Large intestine (tissue), 3 donors: ENCODE measurements around the gene SPECC1L. TPM values are rescaled to one million over a fixed set of nuclear protein-coding genes. Genes with fewer than 3 reads are reported as not detected.
A peak's percentile ranks its signal among the peaks of the same experiment; 100 is the strongest.

Experiments
- DNase-seq, 2 donors: peaks; one replicate each; pipeline versions ENCODE4 v3.0.0 to v3.0.0-alpha.2; 2013
- H3K27ac ChIP-seq: one replicate; pipeline ENCODE4 v1.5.1; 2013; ENCODE audit warnings: low read length
- H3K27me3 ChIP-seq: 2 replicates; pipeline ENCODE4 v1.6.1; 2013; ENCODE audit warnings: low read length; ENCODE audit not compliant: control insufficient read depth, insufficient read depth
- H3K36me3 ChIP-seq: 2 replicates; pipeline ENCODE4 v1.6.1; 2013; ENCODE audit warnings: low read length; ENCODE audit not compliant: control insufficient read depth, insufficient read depth
- H3K4me1 ChIP-seq: one replicate; pipeline ENCODE4 v1.6.1; 2013; ENCODE audit warnings: low read length; ENCODE audit not compliant: control insufficient read depth, insufficient read depth
- H3K4me3 ChIP-seq: one replicate; pipeline ENCODE4 v1.5.1; 2013; ENCODE audit warnings: low read length
- H3K9me3 ChIP-seq: one replicate; pipeline ENCODE4 v1.6.1; 2013; ENCODE audit warnings: mild to moderate bottlenecking, low read depth, low read length, moderate library complexity; ENCODE audit not compliant: control insufficient read depth
- whole genome bisulfite sequencing: methylation state at CpG from one replicate; pipeline ENCODE4 v1.1.5; 2013; ENCODE audit warnings: low lambda C conversion rate; ENCODE audit not compliant: insufficient coverage; 5-methylcytosine and 5-hydroxymethylcytosine counted together
- polyA plus RNA-seq: library from polyadenylated mRNA; unstranded; fragments of 120-200 nt; gene quantifications from one replicate; pipeline ENCODE4 v1.2.1, GENCODE V29; 2013

SPECC1L gene
- polyA plus RNA-seq, 1 donor: 28.9 TPM

GRCh38 chr22:24426851-24427499 lies 156.3 kb downstream of the SPECC1L start:
- no peak overlapping the region for H3K27ac ChIP-seq
- H3K27me3 ChIP-seq: peaks cover 23% of the 10 kb centered on the region
- H3K36me3 ChIP-seq: no peaks in the 10 kb centered on the region
- H3K4me3 ChIP-seq: no peak overlapping the region
- H3K9me3 ChIP-seq: peaks cover 7% of the 10 kb centered on the region
- DNase-seq: no peak
- H3K4me1 ChIP-seq: peaks cover 18% of the 10 kb centered on the region
- no CpG with 5 or more reads among the region's 19 CpGs for WGBS

GRCh38 chr22:24427500-24428164 lies 157.0 kb downstream of the SPECC1L start, which contains the start of gene ADORA2A:
Gene ADORA2A, plus strand, starts transcription at chr22:24427599. Its CDS starts 5,806 bp downstream, at chr22:24433405.
- Histone ChIP-seq H3K9me3 (peaks cover 7% of the 10 kb centered on the region), H3K36me3 (no peaks in the 10 kb centered on the region), H3K27me3 (peaks cover 23% of the 10 kb centered on the region), H3K27ac (no peak within 1 kb of the TSS), H3K4me3 (no peak within 1 kb of the TSS), H3K4me1 (peaks cover 21% of the 10 kb centered on the region)
- no CpG with 5 or more reads among the region's 22 CpGs for WGBS
- no peak for DNase-seq

- WGBS: no CpG with 5 or more reads among the region's 11 CpGs
- no peak overlapping the region for H3K4me3 ChIP-seq
- no peak for DNase-seq
- H3K27ac ChIP-seq: peak overlapping the region; percentile 21
- no peaks in the 10 kb centered on the region for H3K36me3 ChIP-seq
- peaks cover 7% of the 10 kb centered on the region for H3K9me3 ChIP-seq
- peaks cover 23% of the 10 kb centered on the region for H3K4me1 ChIP-seq
- H3K27me3 ChIP-seq: peaks cover 23% of the 10 kb centered on the region
Measured at GRCh38 chr22:24428751-24429410, 158.2 kb downstream of the SPECC1L start.

GRCh38 chr22:24429411-24430365 lies 159.1 kb downstream of the SPECC1L start:
- H3K4me1 ChIP-seq: peaks cover 21% of the 10 kb centered on the region
- DNase-seq: no peak
- H3K9me3 ChIP-seq: peaks cover 4% of the 10 kb centered on the region
- no peaks in the 10 kb centered on the region for H3K36me3 ChIP-seq
- no CpG with 5 or more reads among the region's 22 CpGs for WGBS
- H3K27me3 ChIP-seq: peaks cover 17% of the 10 kb centered on the region
- peak overlapping the region; percentile 21 for H3K27ac ChIP-seq
- no peak overlapping the region for H3K4me3 ChIP-seq

GRCh38 chr22:24430431-24431308 lies 160.0 kb downstream of the SPECC1L start:
- H3K36me3 ChIP-seq: no peaks in the 10 kb centered on the region
- peaks cover 18% of the 10 kb centered on the region for H3K4me1 ChIP-seq
- no peak overlapping the region for H3K4me3 ChIP-seq
- no peak for DNase-seq
- H3K27me3 ChIP-seq: peaks cover 9% of the 10 kb centered on the region
- H3K9me3 ChIP-seq: no peaks in the 10 kb centered on the region
- no CpG with 5 or more reads among the region's 14 CpGs for WGBS
- H3K27ac ChIP-seq: no peak overlapping the region

- H3K27me3 ChIP-seq: peaks cover 2% of the 10 kb centered on the region
- no peak for DNase-seq
- WGBS: no CpG with 5 or more reads among the region's 9 CpGs
- peaks cover 18% of the 10 kb centered on the region for H3K4me1 ChIP-seq
- H3K4me3 ChIP-seq: no peak overlapping the region
- no peak overlapping the region for H3K27ac ChIP-seq
- H3K9me3 ChIP-seq: no peaks in the 10 kb centered on the region
- H3K36me3 ChIP-seq: peaks cover 2% of the 10 kb centered on the region
Measured at GRCh38 chr22:24431309-24432034, 160.8 kb downstream of the SPECC1L start.

GRCh38 chr22:24432059-24432853 lies 161.6 kb downstream of the SPECC1L start:
- Histone ChIP-seq H3K36me3 (peaks cover 2% of the 10 kb centered on the region), H3K4me1 (peaks cover 18% of the 10 kb centered on the region), H3K27ac (no peak overlapping the region), H3K9me3 (no peaks in the 10 kb centered on the region), H3K27me3 (no peaks in the 10 kb centered on the region), H3K4me3 (no peak overlapping the region)
- whole genome bisulfite sequencing: no CpG with 5 or more reads among the region's 17 CpGs
- DNase-seq: peak; percentile 44 to 74

- Histone ChIP-seq H3K36me3 (peaks cover 5% of the 10 kb centered on the region), H3K9me3 (no peaks in the 10 kb centered on the region), H3K27me3 (no peaks in the 10 kb centered on the region), H3K4me3 (no peak overlapping the region), H3K4me1 (peaks cover 18% of the 10 kb centered on the region), H3K27ac (no peak overlapping the region)
- no peak for DNase-seq
- no CpG with 5 or more reads among the region's 34 CpGs for WGBS
Measured at GRCh38 chr22:24433001-24433827, 162.6 kb downstream of the SPECC1L start.
